HepG2 (cell line): ENCODE data around the gene KAT2A. TPM values are rescaled to one million over a fixed set of nuclear protein-coding genes. Genes with fewer than 3 reads are reported as not detected.

Experiments used
- DBP ChIP-seq: sonication (generic); formaldehyde crosslinking; IDR thresholded peaks from 2 replicates; pipeline ENCODE4 v1.4.0; 2020; ENCODE audit warnings: missing genetic modification reagents; ENCODE audit errors: not compliant biosample characterization
- KDM1A ChIP-seq: IDR thresholded peaks from 2 replicates; pipeline ENCODE4 v1.6.1; 2016; ENCODE audit warnings: missing compliant biosample characterization
- NAIF1 ChIP-seq: sonication (generic); formaldehyde crosslinking; IDR thresholded peaks from 2 replicates; pipeline ENCODE4 v1.5.0; 2020; ENCODE audit warnings: mild to moderate bottlenecking, missing genetic modification reagents, borderline replicate concordance
- NBN ChIP-seq: fragments of 450-650 bp; conservative IDR thresholded peaks from 2 replicates; pipeline ENCODE4 v1.6.1; 2017
- PRDM10 ChIP-seq: sonication (generic); formaldehyde crosslinking; IDR thresholded peaks from 2 replicates; pipeline ENCODE4 v1.4.0; 2020; ENCODE audit warnings: low read depth, missing genetic modification reagents
- RAD21 ChIP-seq: fragments of 450-650 bp; formaldehyde crosslinking; IDR thresholded peaks from 2 replicates; pipeline ENCODE4 v1.5.0; 2020; ENCODE audit warnings: mild to moderate bottlenecking
- RBM39 ChIP-seq: fragments of 200-400 bp; formaldehyde crosslinking; IDR thresholded peaks from one replicate; pipeline ENCODE4 v1.6.1; 2018; ENCODE audit warnings: antibody characterized with exemption, mild to moderate bottlenecking, low read depth, low read length; ENCODE audit not compliant: poor library complexity, severe bottlenecking
- ZC3H4 ChIP-seq: sonication (generic); formaldehyde crosslinking; IDR thresholded peaks from 2 replicates; pipeline ENCODE4 v1.4.0; 2020; ENCODE audit warnings: missing genetic modification reagents, borderline replicate concordance
- ZMYM4 ChIP-seq: sonication (generic); formaldehyde crosslinking; IDR thresholded peaks from 2 replicates; pipeline ENCODE4 v1.8.1; 2023; ENCODE audit warnings: mild to moderate bottlenecking, missing genetic modification reagents
- ZNF234 ChIP-seq: sonication (generic); formaldehyde crosslinking; conservative IDR thresholded peaks from 2 replicates; pipeline ENCODE4 v1.5.1; 2020; ENCODE audit warnings: mild to moderate bottlenecking, missing genetic modification reagents
- ZNF282 ChIP-seq: fragments of 450-650 bp; IDR thresholded peaks from 2 replicates; pipeline ENCODE4 v1.6.1; 2018; ENCODE audit not compliant: partially characterized antibody
- ZNF619 ChIP-seq: sonication (generic); formaldehyde crosslinking; IDR thresholded peaks from 2 replicates; pipeline ENCODE4 v1.4.0; 2020; ENCODE audit warnings: mild to moderate bottlenecking, missing genetic modification reagents
- ZNF646 ChIP-seq: sonication (generic); formaldehyde crosslinking; IDR thresholded peaks from 2 replicates; pipeline ENCODE4 v1.9.0; 2021; ENCODE audit warnings: mild to moderate bottlenecking, missing genetic modification reagents
- ZNF703 ChIP-seq: sonication (generic); formaldehyde crosslinking; IDR thresholded peaks from 2 replicates; pipeline ENCODE4 v1.5.1; 2020; ENCODE audit warnings: missing genetic modification reagents, mild to moderate bottlenecking, moderate library complexity, borderline replicate concordance
- ZNF891 ChIP-seq: sonication (generic); formaldehyde crosslinking; IDR thresholded peaks from 2 replicates; pipeline ENCODE4 v1.5.0; 2020; ENCODE audit warnings: mild to moderate bottlenecking, missing genetic modification reagents
- ZXDC ChIP-seq: sonication (generic); formaldehyde crosslinking; IDR thresholded peaks from 2 replicates; pipeline ENCODE4 v1.5.0; 2020; ENCODE audit warnings: mild to moderate bottlenecking, missing genetic modification reagents
- polyA plus RNA-seq, 8 experiments: library from polyadenylated mRNA; depleted of rRNA in 3 of 8; stranded (reverse) in 7 of 8; unstranded in 1 of 8; fragments of >200 nt; fragmentation: Illumina TruSeq in 4 of 8; extraction: Trizol in 4 of 8; gene quantifications; 2 replicates each; pipeline versions ENCODE4 v1.2.1 to v1.2.3, GENCODE V29; 2011 to 2016; ENCODE audit warnings: low read depth in 4 of 8, missing spikeins in 1 of 8, mixed read lengths in 1 of 8; ENCODE audit not compliant: insufficient read depth in 1 of 8
- total RNA-seq, 5 experiments: library from RNA; depleted of rRNA; stranded (reverse); fragments of >200 nt; fragmentation: Illumina TruSeq; extraction: Trizol; gene quantifications; 2 replicates each; pipeline ENCODE4 v1.2.3, GENCODE V29; 2016; ENCODE audit warnings: low read depth in 1 of 5

Gene KAT2A
- total and polyA plus RNA-seq, 2 of the 13 experiments (the other 11 are each of a cell fraction or from before 2014, with no cell fraction given) = 29.1 to 90.4 TPM

GRCh38 chr17:42075789-42076188 is 45.4 kb downstream of the KAT2A start (continued):
- peak; percentile 85 for TF ChIP-seq PRDM10 (CRISPR knock-in tag)
- TF ChIP-seq ZNF891 = no peak
- no peak for TF ChIP-seq ZXDC (CRISPR knock-in tag)
- TF ChIP-seq RBM39 = no peak
- TF ChIP-seq ZNF619 (CRISPR knock-in tag) = no peak
- no peak for TF ChIP-seq RAD21
- TF ChIP-seq ZMYM4 (CRISPR knock-in tag) = peak; percentile 53
- TF ChIP-seq NBN = no peak
- TF ChIP-seq DBP (CRISPR knock-in tag) = no peak
- TF ChIP-seq ZNF234 (CRISPR knock-in tag) = no peak
- TF ChIP-seq ZNF703 (CRISPR knock-in tag) = no peak
- TF ChIP-seq NAIF1 (CRISPR knock-in tag) = no peak
- TF ChIP-seq ZNF282 = no peak
- TF ChIP-seq ZC3H4 (CRISPR knock-in tag) = no peak
- no peak for TF ChIP-seq KDM1A
- TF ChIP-seq ZNF646 = no peak
